GM12878 (cell line): Measurements from ENCODE around the gene CALHM2. TPM values are rescaled to one million over a fixed set of nuclear protein-coding genes. Genes with fewer than 3 reads are reported as not detected.

Experiments
- ATAC-seq: fragments of 200-7000 bp; cut with Tn5 transposase; 3 replicates; pipeline ENCODE4 v1.9.1; 2020; ENCODE audit warnings: mild to moderate bottlenecking, moderate library complexity
- BruUV-seq: library from RNA; stranded (reverse); fragments of 400-500 nt; replicated peaks from 2 replicates; lab custom pipeline; 2021; lab: Mats Ljungman, UMichigan
- CTCF ChIA-PET: fragments of 300-600 bp; sonication (Branson Sonifier 250); formaldehyde crosslinking; extraction: SDS; loops from one replicate; lab custom pipeline; 2021; ENCODE audit warnings: inconsistent platforms; lab: Yijun Ruan, JAX
- POLR2A ChIA-PET: fragments of 350-600 bp; formaldehyde crosslinking; extraction: SDS; loops from one replicate; lab custom pipeline; 2021; ENCODE audit warnings: inconsistent platforms; lab: Charles Lee
- RAD21 ChIA-PET: fragments of 300-600 bp; sonication (Branson Sonifier 250); formaldehyde crosslinking; loops from one replicate; lab custom pipeline; 2023; ENCODE audit warnings: antibody characterized with exemption; ENCODE audit not compliant: unreplicated experiment; lab: Charles Lee
- SMC1A ChIA-PET: fragments of 300-600 bp; sonication (Branson Sonifier 250); formaldehyde crosslinking; loops from one replicate; lab custom pipeline; 2023; ENCODE audit not compliant: unreplicated experiment, uncharacterized antibody; lab: Charles Lee
- DNase-seq: peaks from one replicate; pipeline ENCODE4 v3.0.0-alpha.2; 2011; ENCODE audit warnings: low read depth, low spot score
- FAIRE-seq: peaks from 3 replicates; lab custom pipeline; 2011; peaks lifted over from hg19 to GRCh38; lab: Jason Lieb, UNC
- H2AFZ ChIP-seq: 2 replicates; pipeline ENCODE4 v1.6.0; 2011; ENCODE audit warnings: low read depth, low read length, control low read depth; ENCODE audit not compliant: control insufficient read depth
- H3K27ac ChIP-seq: 2 replicates; pipeline ENCODE4 v1.5.1; 2011; ENCODE audit warnings: control low read depth; ENCODE audit not compliant: control insufficient read depth, insufficient read depth
- H3K27me3 ChIP-seq, 2 experiments: replicated peaks in 1 of 2; 2 replicates each; pipeline versions ENCODE4 v1.6.0 to v1.6.1; 2011; ENCODE audit warnings: low read length in 1 of 2; ENCODE audit not compliant: control insufficient read depth in 2 of 2, insufficient read depth in 2 of 2
- H3K36me3 ChIP-seq, 2 experiments: 2 replicates each; pipeline ENCODE4 v1.5.1; 2011; ENCODE audit warnings: low read length in 1 of 2; ENCODE audit not compliant: control insufficient read depth in 2 of 2, insufficient read depth in 2 of 2
- H3K4me1 ChIP-seq: 2 replicates; pipeline ENCODE4 v1.6.1; 2011; ENCODE audit warnings: mild to moderate bottlenecking, low read length, moderate library complexity, mixed read lengths; ENCODE audit not compliant: control insufficient read depth, insufficient read depth
- H3K4me2 ChIP-seq: 2 replicates; pipeline ENCODE4 v1.6.0; 2011; ENCODE audit warnings: control low read depth; ENCODE audit not compliant: control insufficient read depth, insufficient read depth
- H3K4me3 ChIP-seq: fragments of 200-600 bp; sonication (generic); 2 replicates; pipeline ENCODE4 v1.5.1; 2016
- H3K79me2 ChIP-seq: 2 replicates; pipeline ENCODE4 v1.6.0; 2011; ENCODE audit warnings: low read length; ENCODE audit not compliant: control insufficient read depth, insufficient read depth
- H3K9ac ChIP-seq: 2 replicates; pipeline ENCODE4 v1.8.0; 2011; ENCODE audit warnings: low read length, control low read depth, mixed read lengths; ENCODE audit not compliant: control insufficient read depth, insufficient read depth
- H3K9me3 ChIP-seq: replicated peaks from 3 replicates; pipeline ENCODE4 v1.5.1; 2011; ENCODE audit warnings: mild to moderate bottlenecking, low read length; ENCODE audit not compliant: control insufficient read depth, insufficient read depth
- H4K20me1 ChIP-seq: 2 replicates; pipeline ENCODE4 v1.6.0; 2011; ENCODE audit not compliant: control insufficient read depth, insufficient read depth
- BCL11A ChIP-seq: IDR thresholded peaks from 2 replicates; pipeline ENCODE4 v1.6.1; 2011; ENCODE audit warnings: low read depth, low read length
- CBX5 ChIP-seq: sonication (generic); IDR thresholded peaks from 2 replicates; pipeline ENCODE4 v1.6.1; 2016; ENCODE audit warnings: low read depth, moderate library complexity, mild to moderate bottlenecking, inconsistent platforms
- CEBPB ChIP-seq, 2 experiments: fragments of 150-350 bp in 1 of 2; IDR thresholded peaks; 2 replicates each; pipeline ENCODE4 v1.6.1; 2012 to 2014; ENCODE audit warnings: low read depth in 2 of 2, low read length in 2 of 2, borderline replicate concordance in 1 of 2, inconsistent platforms in 1 of 2
- FOS ChIP-seq: IDR thresholded peaks from 3 replicates; pipeline ENCODE4 v1.6.1; 2011; ENCODE audit warnings: borderline replicate concordance; ENCODE audit not compliant: insufficient read length; ENCODE audit errors: extremely low read depth
- LARP7 ChIP-seq: fragments of 450-650 bp; IDR thresholded peaks from 2 replicates; pipeline ENCODE4 v1.6.1; 2017; ENCODE audit warnings: mild to moderate bottlenecking
- NBN ChIP-seq: fragments of 450-650 bp; IDR thresholded peaks from 2 replicates; pipeline ENCODE4 v1.6.1; 2016
- POU2F2 ChIP-seq: IDR thresholded peaks from 3 replicates; pipeline ENCODE4 v1.6.1; 2011; ENCODE audit warnings: low read depth, mild to moderate bottlenecking, low read length, borderline replicate concordance
- WGBS: methylation state at CpG from one replicate; pipeline ENCODE4 v1.1.6; 2016; ENCODE audit warnings: low lambda C conversion rate; ENCODE audit not compliant: insufficient replicate concordance, insufficient coverage; ENCODE audit errors: missing lambda C conversion rate; 5-methylcytosine and 5-hydroxymethylcytosine counted together
- in situ Hi-C: fragments of 300-500 bp; cut with MboI; formaldehyde crosslinking; loops from 9 replicates; pipeline ENCODE4 v1.14.3; 2018; ENCODE audit warnings: mixed read lengths
- intact Hi-C: fragments of 100-400 bp; cut with micrococcal nuclease; formaldehyde crosslinking; loops from one replicate; pipeline ENCODE4 v1.14.2; 2022; ENCODE audit not compliant: unreplicated experiment
- polyA plus RNA-seq, 11 experiments: library from polyadenylated mRNA; depleted of rRNA in 4 of 11; unstranded in 6 of 11; stranded (reverse) in 5 of 11; fragments of >200 nt; fragmentation: Nextera tagmentation in 4 of 11; fragmentation: Illumina TruSeq in 1 of 11; extraction: Ambion mirVana in 4 of 11; extraction: Trizol in 1 of 11; gene quantifications; 1 replicate in 1 of 11; 2 replicates in 10 of 11; pipeline versions ENCODE4 v1.2.1 to v1.2.3, GENCODE V29; 2011 to 2016; ENCODE audit warnings: inconsistent platforms in 2 of 11, missing spikeins in 2 of 11, low read depth in 1 of 11
- total RNA-seq, 4 experiments: library from RNA; depleted of rRNA in 3 of 4; stranded (reverse); fragments of >200 nt in 3 of 4; fragmentation: Illumina TruSeq in 1 of 4; extraction: Trizol in 1 of 4; gene quantifications; 2 replicates each; pipeline versions ENCODE4 v1.2.1 to v1.2.3, GENCODE V29; 2013 to 2021
- TF ChIP-seq, protein P1 (sequence below): fragments of 450-650 bp; formaldehyde crosslinking; IDR thresholded peaks from 2 replicates; pipeline ENCODE4 v1.4.0; 2020; ENCODE audit warnings: mild to moderate bottlenecking, moderate library complexity
- TF ChIP-seq, protein P2 (sequence below): fragments of 450-650 bp; formaldehyde crosslinking; IDR thresholded peaks from 2 replicates; pipeline ENCODE4 v1.5.0; 2022; ENCODE audit warnings: mild to moderate bottlenecking, missing genetic modification characterization
- TF ChIP-seq, protein P3 (sequence below): fragments of 450-650 bp; IDR thresholded peaks from 2 replicates; pipeline ENCODE4 v1.6.1; 2016; ENCODE audit warnings: mild to moderate bottlenecking

CALHM2 gene
- total and polyA plus RNA-seq, 10 of the 15 experiments (the other 5 are each of a cell fraction or from before 2014, with no cell fraction given), result 0.60 to 23.7 (median 9.3) TPM

DNA sequence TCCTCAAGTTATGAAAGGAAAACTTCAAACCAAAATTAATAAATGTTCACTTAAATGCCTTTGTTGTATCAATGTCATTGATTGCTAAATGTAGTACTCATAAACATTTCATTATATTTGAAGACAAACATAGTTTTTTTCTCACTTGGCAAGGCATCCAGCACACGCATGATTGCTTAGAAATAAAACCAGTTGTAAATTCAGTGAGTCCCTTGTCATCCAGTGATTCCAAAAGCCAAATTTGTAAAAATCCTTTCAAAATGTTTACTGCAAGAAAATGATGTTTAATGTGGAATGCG is 35.2 kb upstream of the CALHM2 start:
- intact Hi-C loops, result loop anchor here (5.0 kb wide), 1 partner anchor 650 kb away; the partner anchor contains the start of gene CYP17A1
- peaks cover 0 to 3% of the 10 kb centered on the region in 2 experiments; a peak in 1 of 4 replicates for H3K27me3 ChIP-seq
- no peak overlapping the region for H3K9ac ChIP-seq
- ATAC-seq, result no peak
- ChIA-PET CTCF (interaction anchor here (1.2 to 7.6 kb wide), 4 partner anchors 12 to 199 kb away, joined by 4 to 175 read pairs (median 10); no protein-coding TSS in a partner anchor), SMC1A (interaction anchor here (2.7 kb wide), 1 partner anchor 71 kb away, joined by 23 read pairs; no protein-coding TSS in a partner anchor)
- peaks cover 3% of the 10 kb centered on the region; the same call in 1 of the 2 replicates for H4K20me1 ChIP-seq
- in situ Hi-C loops, result no loop called here
- H3K4me3 ChIP-seq, result no peak overlapping the region
- no peaks in the 10 kb centered on the region for H3K79me2 ChIP-seq
- TF ChIP-seq CBX5 (no peak), LARP7 (no peak), FOS (no peak), CEBPB (IDR thresholded peaks at IDR 0.05; ENCODE audit: borderline replicate concordance in 1 of 2, low read depth in 2 of 2, low read length in 2 of 2) (no peak), BCL11A (no peak), NBN (no peak), POU2F2 (no peak)
- TF ChIP-seq, protein P1, sequence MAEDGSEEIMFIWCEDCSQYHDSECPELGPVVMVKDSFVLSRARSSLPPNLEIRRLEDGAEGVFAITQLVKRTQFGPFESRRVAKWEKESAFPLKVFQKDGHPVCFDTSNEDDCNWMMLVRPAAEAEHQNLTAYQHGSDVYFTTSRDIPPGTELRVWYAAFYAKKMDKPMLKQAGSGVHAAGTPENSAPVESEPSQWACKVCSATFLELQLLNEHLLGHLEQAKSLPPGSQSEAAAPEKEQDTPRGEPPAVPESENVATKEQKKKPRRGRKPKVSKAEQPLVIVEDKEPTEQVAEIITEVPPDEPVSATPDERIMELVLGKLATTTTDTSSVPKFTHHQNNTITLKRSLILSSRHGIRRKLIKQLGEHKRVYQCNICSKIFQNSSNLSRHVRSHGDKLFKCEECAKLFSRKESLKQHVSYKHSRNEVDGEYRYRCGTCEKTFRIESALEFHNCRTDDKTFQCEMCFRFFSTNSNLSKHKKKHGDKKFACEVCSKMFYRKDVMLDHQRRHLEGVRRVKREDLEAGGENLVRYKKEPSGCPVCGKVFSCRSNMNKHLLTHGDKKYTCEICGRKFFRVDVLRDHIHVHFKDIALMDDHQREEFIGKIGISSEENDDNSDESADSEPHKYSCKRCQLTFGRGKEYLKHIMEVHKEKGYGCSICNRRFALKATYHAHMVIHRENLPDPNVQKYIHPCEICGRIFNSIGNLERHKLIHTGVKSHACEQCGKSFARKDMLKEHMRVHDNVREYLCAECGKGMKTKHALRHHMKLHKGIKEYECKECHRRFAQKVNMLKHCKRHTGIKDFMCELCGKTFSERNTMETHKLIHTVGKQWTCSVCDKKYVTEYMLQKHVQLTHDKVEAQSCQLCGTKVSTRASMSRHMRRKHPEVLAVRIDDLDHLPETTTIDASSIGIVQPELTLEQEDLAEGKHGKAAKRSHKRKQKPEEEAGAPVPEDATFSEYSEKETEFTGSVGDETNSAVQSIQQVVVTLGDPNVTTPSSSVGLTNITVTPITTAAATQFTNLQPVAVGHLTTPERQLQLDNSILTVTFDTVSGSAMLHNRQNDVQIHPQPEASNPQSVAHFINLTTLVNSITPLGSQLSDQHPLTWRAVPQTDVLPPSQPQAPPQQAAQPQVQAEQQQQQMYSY, result no peak
- TF ChIP-seq, protein P2, sequence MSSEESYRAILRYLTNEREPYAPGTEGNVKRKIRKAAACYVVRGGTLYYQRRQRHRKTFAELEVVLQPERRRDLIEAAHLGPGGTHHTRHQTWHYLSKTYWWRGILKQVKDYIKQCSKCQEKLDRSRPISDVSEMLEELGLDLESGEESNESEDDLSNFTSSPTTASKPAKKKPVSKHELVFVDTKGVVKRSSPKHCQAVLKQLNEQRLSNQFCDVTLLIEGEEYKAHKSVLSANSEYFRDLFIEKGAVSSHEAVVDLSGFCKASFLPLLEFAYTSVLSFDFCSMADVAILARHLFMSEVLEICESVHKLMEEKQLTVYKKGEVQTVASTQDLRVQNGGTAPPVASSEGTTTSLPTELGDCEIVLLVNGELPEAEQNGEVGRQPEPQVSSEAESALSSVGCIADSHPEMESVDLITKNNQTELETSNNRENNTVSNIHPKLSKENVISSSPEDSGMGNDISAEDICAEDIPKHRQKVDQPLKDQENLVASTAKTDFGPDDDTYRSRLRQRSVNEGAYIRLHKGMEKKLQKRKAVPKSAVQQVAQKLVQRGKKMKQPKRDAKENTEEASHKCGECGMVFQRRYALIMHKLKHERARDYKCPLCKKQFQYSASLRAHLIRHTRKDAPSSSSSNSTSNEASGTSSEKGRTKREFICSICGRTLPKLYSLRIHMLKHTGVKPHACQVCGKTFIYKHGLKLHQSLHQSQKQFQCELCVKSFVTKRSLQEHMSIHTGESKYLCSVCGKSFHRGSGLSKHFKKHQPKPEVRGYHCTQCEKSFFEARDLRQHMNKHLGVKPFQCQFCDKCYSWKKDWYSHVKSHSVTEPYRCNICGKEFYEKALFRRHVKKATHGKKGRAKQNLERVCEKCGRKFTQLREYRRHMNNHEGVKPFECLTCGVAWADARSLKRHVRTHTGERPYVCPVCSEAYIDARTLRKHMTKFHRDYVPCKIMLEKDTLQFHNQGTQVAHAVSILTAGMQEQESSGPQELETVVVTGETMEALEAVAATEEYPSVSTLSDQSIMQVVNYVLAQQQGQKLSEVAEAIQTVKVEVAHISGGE, result no peak
- TF ChIP-seq, protein P3, sequence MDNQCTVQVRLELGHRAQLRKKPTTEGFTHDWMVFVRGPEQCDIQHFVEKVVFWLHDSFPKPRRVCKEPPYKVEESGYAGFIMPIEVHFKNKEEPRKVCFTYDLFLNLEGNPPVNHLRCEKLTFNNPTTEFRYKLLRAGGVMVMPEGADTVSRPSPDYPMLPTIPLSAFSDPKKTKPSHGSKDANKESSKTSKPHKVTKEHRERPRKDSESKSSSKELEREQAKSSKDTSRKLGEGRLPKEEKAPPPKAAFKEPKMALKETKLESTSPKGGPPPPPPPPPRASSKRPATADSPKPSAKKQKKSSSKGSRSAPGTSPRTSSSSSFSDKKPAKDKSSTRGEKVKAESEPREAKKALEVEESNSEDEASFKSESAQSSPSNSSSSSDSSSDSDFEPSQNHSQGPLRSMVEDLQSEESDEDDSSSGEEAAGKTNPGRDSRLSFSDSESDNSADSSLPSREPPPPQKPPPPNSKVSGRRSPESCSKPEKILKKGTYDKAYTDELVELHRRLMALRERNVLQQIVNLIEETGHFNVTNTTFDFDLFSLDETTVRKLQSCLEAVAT, result no peak
- TF ChIP-seq, all 136 proteins: peak for 0
- ChIA-PET RAD21 (no interaction called here), POLR2A (no interaction called here)
- H3K36me3 ChIP-seq, result no peaks in the 10 kb centered on the region
- no peaks in the 10 kb centered on the region for H3K9me3 ChIP-seq
- H3K4me2 ChIP-seq, result no peak overlapping the region
- no peak overlapping the region for H3K27ac ChIP-seq
- WGBS, result 50% methylated on average over 2 of the region's 2 CpGs
- FAIRE-seq (no peak), DNase-seq (no peak)
- no peak overlapping the region for H2AFZ ChIP-seq
- peaks cover 10% of the 10 kb centered on the region for H3K4me1 ChIP-seq
- no TSS peak for BruUV-seq
